ENCODE measurements around the gene SMYD5. TPM values are rescaled to one million over a fixed set of nuclear protein-coding genes. Genes with fewer than 3 reads are reported as not detected.

SMYD5 gene
- total and polyA plus RNA-seq, 8 donors = 12.1 to 46.2 (median 34.0) TPM

- no peaks in the 10 kb centered on the region for H3K9me3 ChIP-seq
- H3K4me3 ChIP-seq = no peak overlapping the region
- ATAC-seq (no peak), DNase-seq (peak in 1 of 4 donors; percentile 71)
- no peak for TF ChIP-seq CTCF (IDR thresholded peaks at IDR 0.05)
- peaks cover 0 to under 1% of the 10 kb centered on the region in 2 donors for H3K4me1 ChIP-seq
- H3K27me3 ChIP-seq = peaks cover 6 to 35% of the 10 kb centered on the region in 2 donors
- intact Hi-C loops (cut with DNase I) = no loop called here
- no peaks in the 10 kb centered on the region for H3K36me3 ChIP-seq
- no peak overlapping the region for H3K27ac ChIP-seq
Observed at GRCh38 chr2:73263540-73264331, 49.7 kb downstream of the SMYD5 start.

- Histone ChIP-seq H3K27ac (no peak overlapping the region), H3K9me3 (no peaks in the 10 kb centered on the region), H3K4me1 (peaks cover 0 to 5% of the 10 kb centered on the region in 2 donors), H3K27me3 (peaks cover 10 to 40% of the 10 kb centered on the region in 2 donors), H3K36me3 (no peaks in the 10 kb centered on the region), H3K4me3 (no peak overlapping the region)
- intact Hi-C loops (cut with DNase I) = no loop called here
- DNase-seq = peak in 1 of 4 donors; percentile 63
- no peak for TF ChIP-seq CTCF (IDR thresholded peaks at IDR 0.05)
- ATAC-seq = no peak
Observed at GRCh38 chr2:73264332-73264606, 50.2 kb downstream of the SMYD5 start.

- Histone ChIP-seq H3K27ac (no peak overlapping the region), H3K4me1 (peaks cover 0 to 5% of the 10 kb centered on the region in 2 donors), H3K4me3 (no peak overlapping the region), H3K36me3 (no peaks in the 10 kb centered on the region), H3K27me3 (peaks cover 13 to 45% of the 10 kb centered on the region in 2 donors), H3K9me3 (no peaks in the 10 kb centered on the region)
- intact Hi-C loops (cut with DNase I) = no loop called here
- no peak for TF ChIP-seq CTCF (IDR thresholded peaks at IDR 0.05)
- ATAC-seq (no peak), DNase-seq (no peak)
Observed at GRCh38 chr2:73264783-73265182, 50.7 kb downstream of the SMYD5 start.

- Histone ChIP-seq H3K4me1 (peaks cover 0 to 5% of the 10 kb centered on the region in 2 donors), H3K9me3 (no peaks in the 10 kb centered on the region), H3K36me3 (no peaks in the 10 kb centered on the region), H3K27me3 (peaks cover 20 to 52% of the 10 kb centered on the region in 2 donors), H3K27ac (no peak overlapping the region), H3K4me3 (no peak overlapping the region)
- no peak for TF ChIP-seq CTCF (IDR thresholded peaks at IDR 0.05)
- ATAC-seq = no peak
- DNase-seq = peak in 1 of 4 donors; percentile 71
- intact Hi-C loops (cut with DNase I) = no loop called here
Observed at GRCh38 chr2:73265298-73266060, 51.4 kb downstream of the SMYD5 start.
